WTC11 (cell line): ENCODE results near the gene TDRD1.

Experiments
- ATF2 ChIP-seq: sonication (generic); formaldehyde crosslinking; IDR thresholded peaks from 2 replicates; pipeline ENCODE4 v1.8.1; 2022; ENCODE audit warnings: low read depth, missing genetic modification reagents, borderline replicate concordance
- CTCF ChIP-seq: fragments of 200-600 bp; IDR thresholded peaks from 2 replicates; pipeline ENCODE4 v1.8.0; 2022; ENCODE audit warnings: antibody characterized with exemption
- FOXK1 ChIP-seq: sonication (generic); formaldehyde crosslinking; IDR thresholded peaks from 2 replicates; pipeline ENCODE4 v1.8.0; 2022; ENCODE audit warnings: mild to moderate bottlenecking, moderate library complexity, missing genetic modification reagents
- GABPB1 ChIP-seq: sonication (generic); formaldehyde crosslinking; IDR thresholded peaks from 2 replicates; pipeline ENCODE4 v1.8.1; 2023; ENCODE audit warnings: mild to moderate bottlenecking, missing genetic modification reagents
- IRF2 ChIP-seq: sonication (generic); formaldehyde crosslinking; IDR thresholded peaks from 2 replicates; pipeline ENCODE4 v1.8.0; 2022; ENCODE audit warnings: low read depth, missing genetic modification reagents, borderline replicate concordance
- MAX ChIP-seq: sonication (generic); formaldehyde crosslinking; IDR thresholded peaks from 2 replicates; pipeline ENCODE4 v1.8.0; 2022; ENCODE audit warnings: mild to moderate bottlenecking, missing genetic modification reagents
- MYBL2 ChIP-seq: sonication (generic); formaldehyde crosslinking; IDR thresholded peaks from 2 replicates; pipeline ENCODE4 v1.8.1; 2023; ENCODE audit warnings: mild to moderate bottlenecking, moderate library complexity, missing genetic modification reagents
- NR1H2 ChIP-seq: sonication (generic); formaldehyde crosslinking; IDR thresholded peaks from 2 replicates; pipeline ENCODE4 v1.9.0; 2021; ENCODE audit warnings: mild to moderate bottlenecking, moderate library complexity, missing genetic modification reagents
- TEAD4 ChIP-seq: sonication (generic); formaldehyde crosslinking; IDR thresholded peaks from 2 replicates; pipeline ENCODE4 v1.8.0; 2022; ENCODE audit warnings: mild to moderate bottlenecking, missing genetic modification reagents
- USF2 ChIP-seq: sonication (generic); formaldehyde crosslinking; IDR thresholded peaks from 2 replicates; pipeline ENCODE4 v1.8.1; 2023; ENCODE audit warnings: mild to moderate bottlenecking, missing genetic modification reagents, moderate library complexity
- ZNF281 ChIP-seq: sonication (generic); formaldehyde crosslinking; IDR thresholded peaks from 2 replicates; pipeline ENCODE4 v1.8.0; 2023; ENCODE audit warnings: mild to moderate bottlenecking, missing genetic modification reagents
- ZSCAN18 ChIP-seq: fragments of 250-450 bp; sonication (Bioruptor Pico); IDR thresholded peaks from 2 replicates; pipeline ENCODE4 v2.1.2; 2022; ENCODE audit warnings: mild to moderate bottlenecking, moderate library complexity

- TF ChIP-seq CTCF (no peak), NR1H2 (CRISPR knock-in tag) (no peak), GABPB1 (no peak), FOXK1 (no peak), IRF2 (CRISPR knock-in tag) (no peak), USF2 (CRISPR knock-in tag) (no peak), ATF2 (CRISPR knock-in tag) (no peak), MYBL2 (CRISPR knock-in tag) (no peak), MAX (CRISPR knock-in tag) (no peak), ZNF281 (CRISPR knock-in tag) (no peak), TEAD4 (no peak), ZSCAN18 (CRISPR knock-in tag) (no peak)
These were observed 48.1 kb upstream of the TDRD1 start for GRCh38 chr10:114131094-114131493.
